Measurements from ENCODE around the gene USP54. TPM values are rescaled to one million over a fixed set of nuclear protein-coding genes. Genes with fewer than 3 reads are reported as not detected.

The USP54 gene
- total and polyA plus RNA-seq, 2 of the 13 experiments (the other 11 are each of a cell fraction or from before 2014, with no cell fraction given), result 18.1 to 25.0 TPM

DNA sequence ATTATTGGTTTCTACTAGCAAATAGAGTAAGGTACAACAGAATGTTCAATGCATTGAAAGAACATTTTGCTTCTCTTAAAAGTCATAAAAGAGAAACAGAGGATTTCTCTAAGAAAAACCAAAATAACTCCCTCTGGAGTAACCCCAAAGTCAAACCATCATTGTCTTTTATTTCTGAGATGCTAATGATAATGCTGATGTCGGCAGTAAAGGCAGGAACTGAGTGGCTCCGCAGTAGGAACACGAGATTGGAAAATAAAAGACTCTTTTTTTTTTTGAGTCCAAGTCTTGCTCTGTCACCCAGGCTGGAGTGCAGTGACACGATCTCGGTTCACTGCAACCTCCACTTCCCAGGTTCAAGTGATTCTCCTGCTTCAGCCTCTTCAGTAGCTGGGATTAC lies 2.7 kb upstream of the USP54 start:
- in situ Hi-C loops (cut with HindIII; ENCODE audit: extremely low pct_ligation_motif_present, low pct_unique_long_range_greater_than_20kb) (no loop called here), intact Hi-C loops (cut with micrococcal nuclease; ENCODE audit: unreplicated experiment) (no loop called here)
- Histone ChIP-seq H4K20me1 (ENCODE audit: insufficient read depth, low read length) (no peaks in the 10 kb centered on the region), H3K9ac (ENCODE audit: insufficient read depth, low read depth, low read length) (no peak overlapping the region), H3K4me2 (ENCODE audit: low read depth, low read length) (no peak overlapping the region), H3K27me3 (ENCODE audit: control insufficient read depth in 1 of 2, insufficient read depth in 2 of 2, low read length in 2 of 2) (no peaks in the 10 kb centered on the region; a peak in 1 of 5 replicates), H3K4me1 (ENCODE audit: insufficient read depth, low read length) (peaks cover 54% of the 10 kb centered on the region), H3K79me2 (ENCODE audit: insufficient read depth, low read length) (peaks cover 13% of the 10 kb centered on the region), H3K4me3 (replicated peaks in 1 of 3; ENCODE audit: insufficient read depth in 1 of 3, low read depth in 2 of 3, low read length in 3 of 3) (no peak overlapping the region), H3K36me3 (replicated peaks in 1 of 2; ENCODE audit: control insufficient read depth in 1 of 2, insufficient read depth in 2 of 2, low read length in 2 of 2) (no peaks in the 10 kb centered on the region), H3K9me3 (ENCODE audit: low read length) (no peaks in the 10 kb centered on the region), H2AFZ (ENCODE audit: low read length) (no peak overlapping the region), H3K27ac (ENCODE audit: extremely low read length, insufficient read depth, low read length) (no peak overlapping the region)
- POLR2A ChIA-PET, result no interaction called here
- FAIRE-seq (no peak), ATAC-seq (no peak), DNase-seq (ENCODE audit: low spot score) (no peak)
- TF ChIP-seq MAFF (IDR thresholded peaks at IDR 0.05; ENCODE audit: low read depth, low read length) (peak; percentile 97), MAFK (conservative IDR thresholded peaks at IDR 0.05 in 1 of 2, IDR thresholded peaks at IDR 0.05 in 1 of 2; ENCODE audit: low read length in 2 of 2) (peak; percentile 96 to 98), STAT5B (CRISPR knock-in tag; IDR thresholded peaks at IDR 0.05) (no peak)
- TF ChIP-seq, protein P1, sequence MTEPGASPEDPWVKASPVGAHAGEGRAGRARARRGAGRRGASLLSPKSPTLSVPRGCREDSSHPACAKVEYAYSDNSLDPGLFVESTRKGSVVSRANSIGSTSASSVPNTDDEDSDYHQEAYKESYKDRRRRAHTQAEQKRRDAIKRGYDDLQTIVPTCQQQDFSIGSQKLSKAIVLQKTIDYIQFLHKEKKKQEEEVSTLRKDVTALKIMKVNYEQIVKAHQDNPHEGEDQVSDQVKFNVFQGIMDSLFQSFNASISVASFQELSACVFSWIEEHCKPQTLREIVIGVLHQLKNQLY (CRISPR knock-in tag; IDR thresholded peaks at IDR 0.05), result no peak
- 95% methylated on average over 5 of the region's 5 CpGs for WGBS (ENCODE audit: low lambda C conversion rate)
- CTCF ChIA-PET (ENCODE audit: low intra/inter-chr PET ratio, low total read pairs), result no interaction called here
- no TSS peak for BruUV-seq (replicated peaks)

DNA sequence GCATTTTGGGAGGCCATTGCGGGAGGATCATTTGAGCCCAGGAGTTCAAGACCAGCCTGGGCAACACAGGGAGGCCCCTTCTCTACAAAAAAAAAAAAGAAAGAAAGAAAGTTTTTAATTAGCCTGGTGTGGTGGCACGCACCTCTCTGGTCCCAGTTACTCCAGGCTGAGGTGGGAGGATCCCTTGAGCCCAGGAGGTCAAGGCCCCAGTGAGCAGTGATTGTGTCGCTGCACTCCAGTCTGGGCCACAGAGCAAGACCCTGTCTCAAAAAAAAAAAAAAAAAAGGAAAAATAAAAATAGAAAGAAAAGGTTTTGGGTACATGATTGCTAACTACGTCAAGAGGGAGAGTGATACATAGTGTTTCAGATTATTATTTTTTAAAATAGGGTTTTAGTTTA lies 2.0 kb upstream of the USP54 start:
- TF ChIP-seq ZNF235 (CRISPR knock-in tag; IDR thresholded peaks at IDR 0.05; ENCODE audit: borderline replicate concordance) (no peak), CEBPG (CRISPR knock-in tag; IDR thresholded peaks at IDR 0.05) (no peak), ZNF121 (CRISPR knock-in tag; IDR thresholded peaks at IDR 0.05) (peak; percentile 78), ZNF83 (CRISPR knock-in tag; IDR thresholded peaks at IDR 0.05; ENCODE audit: borderline replicate concordance) (no peak), PHF20 (CRISPR knock-in tag; IDR thresholded peaks at IDR 0.05) (no peak), ERF (CRISPR knock-in tag; IDR thresholded peaks at IDR 0.05) (no peak)
- TF ChIP-seq, protein P2, sequence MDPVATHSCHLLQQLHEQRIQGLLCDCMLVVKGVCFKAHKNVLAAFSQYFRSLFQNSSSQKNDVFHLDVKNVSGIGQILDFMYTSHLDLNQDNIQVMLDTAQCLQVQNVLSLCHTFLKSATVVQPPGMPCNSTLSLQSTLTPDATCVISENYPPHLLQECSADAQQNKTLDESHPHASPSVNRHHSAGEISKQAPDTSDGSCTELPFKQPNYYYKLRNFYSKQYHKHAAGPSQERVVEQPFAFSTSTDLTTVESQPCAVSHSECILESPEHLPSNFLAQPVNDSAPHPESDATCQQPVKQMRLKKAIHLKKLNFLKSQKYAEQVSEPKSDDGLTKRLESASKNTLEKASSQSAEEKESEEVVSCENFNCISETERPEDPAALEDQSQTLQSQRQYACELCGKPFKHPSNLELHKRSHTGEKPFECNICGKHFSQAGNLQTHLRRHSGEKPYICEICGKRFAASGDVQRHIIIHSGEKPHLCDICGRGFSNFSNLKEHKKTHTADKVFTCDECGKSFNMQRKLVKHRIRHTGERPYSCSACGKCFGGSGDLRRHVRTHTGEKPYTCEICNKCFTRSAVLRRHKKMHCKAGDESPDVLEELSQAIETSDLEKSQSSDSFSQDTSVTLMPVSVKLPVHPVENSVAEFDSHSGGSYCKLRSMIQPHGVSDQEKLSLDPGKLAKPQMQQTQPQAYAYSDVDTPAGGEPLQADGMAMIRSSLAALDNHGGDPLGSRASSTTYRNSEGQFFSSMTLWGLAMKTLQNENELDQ (CRISPR knock-in tag; IDR thresholded peaks at IDR 0.05; ENCODE audit: borderline replicate concordance), result no peak
- ChIA-PET POLR2A (no interaction called here), CTCF (ENCODE audit: low intra/inter-chr PET ratio, low total read pairs) (no interaction called here)
- Histone ChIP-seq H3K27ac (ENCODE audit: extremely low read length, insufficient read depth, low read length) (no peak overlapping the region), H3K9ac (ENCODE audit: insufficient read depth, low read depth, low read length) (no peak overlapping the region), H3K79me2 (ENCODE audit: insufficient read depth, low read length) (peaks cover 13% of the 10 kb centered on the region), H2AFZ (ENCODE audit: low read length) (no peak overlapping the region), H3K9me3 (ENCODE audit: low read length) (no peaks in the 10 kb centered on the region), H3K4me3 (replicated peaks in 1 of 3; ENCODE audit: insufficient read depth in 1 of 3, low read depth in 2 of 3, low read length in 3 of 3) (no peak overlapping the region), H4K20me1 (ENCODE audit: insufficient read depth, low read length) (no peaks in the 10 kb centered on the region), H3K4me1 (ENCODE audit: insufficient read depth, low read length) (peaks cover 61% of the 10 kb centered on the region), H3K4me2 (ENCODE audit: low read depth, low read length) (no peak overlapping the region), H3K27me3 (ENCODE audit: control insufficient read depth in 1 of 2, insufficient read depth in 2 of 2, low read length in 2 of 2) (no peaks in the 10 kb centered on the region; a peak in 1 of 5 replicates), H3K36me3 (replicated peaks in 1 of 2; ENCODE audit: control insufficient read depth in 1 of 2, insufficient read depth in 2 of 2, low read length in 2 of 2) (no peaks in the 10 kb centered on the region)
- no TSS peak for BruUV-seq (replicated peaks)
- intact Hi-C loops (cut with micrococcal nuclease; ENCODE audit: unreplicated experiment), result no loop called here
- FAIRE-seq (no peak), DNase-seq (ENCODE audit: low spot score) (no peak), ATAC-seq (no peak)
- in situ Hi-C loops (cut with HindIII; ENCODE audit: extremely low pct_ligation_motif_present, low pct_unique_long_range_greater_than_20kb), result no loop called here
- 95% methylated on average over 4 of the region's 4 CpGs for WGBS (ENCODE audit: low lambda C conversion rate)
